Cardiac muscle cell (in vitro differentiated cells and primary cell): Measurements from ENCODE around the gene ATG10. TPM values are rescaled to one million over a fixed set of nuclear protein-coding genes. Genes with fewer than 3 reads are reported as not detected.
A peak's percentile ranks its signal among the peaks of the same experiment; 100 is the strongest.

Experiments used
- DNase-seq, 2 donors: peaks; one replicate each; pipeline versions ENCODE4 v3.0.0 to v3.0.0-alpha.2; 2010 to 2017; ENCODE audit warnings: low read depth in 1 of 2, low spot score in 1 of 2
- H3K27ac ChIP-seq: fragments of 200-600 bp; sonication (generic); 2 replicates; pipeline ENCODE4 v1.5.1; 2016
- H3K27me3 ChIP-seq: fragments of 200-600 bp; sonication (generic); 2 replicates; pipeline ENCODE4 v1.6.0; 2016; ENCODE audit warnings: control low read depth
- H3K36me3 ChIP-seq: fragments of 200-600 bp; sonication (generic); 2 replicates; pipeline ENCODE4 v1.5.1; 2016; ENCODE audit warnings: control low read depth
- H3K4me1 ChIP-seq: fragments of 200-600 bp; sonication (generic); 2 replicates; pipeline ENCODE4 v1.8.1; 2017; ENCODE audit warnings: low read depth, mild to moderate bottlenecking, mixed run types
- H3K4me3 ChIP-seq: fragments of 200-600 bp; sonication (generic); 2 replicates; pipeline ENCODE4 v1.5.1; 2016; ENCODE audit warnings: mild to moderate bottlenecking
- H3K9me3 ChIP-seq: fragments of 200-600 bp; sonication (generic); 2 replicates; pipeline ENCODE4 v1.5.1; 2017; ENCODE audit warnings: low read depth, mild to moderate bottlenecking, control low read depth
- CTCF ChIP-seq: IDR thresholded peaks from 2 replicates; pipeline ENCODE4 v1.5.1; 2012; ENCODE audit warnings: low read depth, mild to moderate bottlenecking, low read length
- polyA plus RNA-seq: library from polyadenylated mRNA; unstranded; fragments of >200 nt; fragmentation: Nextera tagmentation; extraction: Ambion mirVana; gene quantifications from 2 replicates; pipeline ENCODE4 v1.2.1, GENCODE V29; 2016
- total RNA-seq: library from RNA; depleted of rRNA; stranded (reverse); fragments of >200 nt; gene quantifications from 2 replicates; pipeline ENCODE4 v1.2.3, GENCODE V29; 2016

Gene ATG10
- total and polyA plus RNA-seq, 2 experiments from 2014 or later: 9.0 to 28.0 TPM

- no peak for DNase-seq
- H3K4me1 ChIP-seq: peaks cover 5% of the 10 kb centered on the region
- no peaks in the 10 kb centered on the region for H3K36me3 ChIP-seq
- no peaks in the 10 kb centered on the region for H3K9me3 ChIP-seq
- no peak overlapping the region for H3K27ac ChIP-seq
- no peaks in the 10 kb centered on the region for H3K27me3 ChIP-seq
- no peak for TF ChIP-seq CTCF
- H3K4me3 ChIP-seq: no peak overlapping the region
Measured at GRCh38 chr5:82211855-82212572, 240.2 kb downstream of the ATG10 start.

- Histone ChIP-seq H3K36me3 (no peaks in the 10 kb centered on the region), H3K27me3 (no peaks in the 10 kb centered on the region), H3K4me1 (peaks cover 5% of the 10 kb centered on the region), H3K4me3 (no peak overlapping the region), H3K27ac (no peak overlapping the region), H3K9me3 (no peaks in the 10 kb centered on the region)
- DNase-seq: no peak
- TF ChIP-seq CTCF: no peak
Measured at GRCh38 chr5:82217917-82218316, 246.1 kb downstream of the ATG10 start.

- no peak overlapping the region for H3K4me3 ChIP-seq
- peak in 1 of 2 donors; percentile 33 for DNase-seq
- H3K36me3 ChIP-seq: no peaks in the 10 kb centered on the region
- TF ChIP-seq CTCF: no peak
- no peaks in the 10 kb centered on the region for H3K27me3 ChIP-seq
- no peaks in the 10 kb centered on the region for H3K9me3 ChIP-seq
- H3K27ac ChIP-seq: no peak overlapping the region
- peaks cover 5% of the 10 kb centered on the region for H3K4me1 ChIP-seq
Measured at GRCh38 chr5:82218374-82219156, 246.7 kb downstream of the ATG10 start.

- peak in 1 of 2 donors; percentile 3 for DNase-seq
- Histone ChIP-seq H3K27me3 (no peaks in the 10 kb centered on the region), H3K36me3 (no peaks in the 10 kb centered on the region), H3K4me3 (no peak overlapping the region), H3K27ac (no peak overlapping the region), H3K9me3 (no peaks in the 10 kb centered on the region), H3K4me1 (peaks cover 3% of the 10 kb centered on the region)
- TF ChIP-seq CTCF: no peak
Measured at GRCh38 chr5:82221020-82221419, 249.2 kb downstream of the ATG10 start.

GRCh38 chr5:82222597-82223574, 251.1 kb downstream of the ATG10 start:
- DNase-seq: peak in 1 of 2 donors; percentile 8
- TF ChIP-seq CTCF: no peak
- no peak overlapping the region for H3K27ac ChIP-seq
- H3K36me3 ChIP-seq: no peaks in the 10 kb centered on the region
- no peaks in the 10 kb centered on the region for H3K9me3 ChIP-seq
- H3K4me3 ChIP-seq: no peak overlapping the region
- H3K27me3 ChIP-seq: no peaks in the 10 kb centered on the region
- H3K4me1 ChIP-seq: no peaks in the 10 kb centered on the region
